Heart right ventricle (tissue), 16 donors: ENCODE measurements around the gene C3orf18. TPM values are rescaled to one million over a fixed set of nuclear protein-coding genes. Genes with fewer than 3 reads are reported as not detected.
A peak's percentile ranks its signal among the peaks of the same experiment; 100 is the strongest.

Experiments
- ATAC-seq, 8 donors: fragments of 200-7000 bp; cut with Tn5 transposase; one replicate each; pipeline ENCODE4 v1.9.1; 2020; ENCODE audit warnings: mild to moderate bottlenecking in 8 of 8, moderate library complexity in 8 of 8, moderate number of reproducible peaks in 1 of 8
- DNase-seq, 2 donors: peaks; one replicate each; pipeline ENCODE4 v3.0.0-alpha.2; 2020
- H3K27ac ChIP-seq, 10 donors: fragments of 200-600 bp; sonication (generic) in 2 of 10; one replicate each; pipeline versions ENCODE4 v1.5.0 to v1.8.0; 2020 to 2022; ENCODE audit warnings: mild to moderate bottlenecking in 3 of 10
- H3K27me3 ChIP-seq, 7 donors: fragments of 200-600 bp; one replicate each; pipeline ENCODE4 v1.8.0; 2021 to 2022; ENCODE audit warnings: mild to moderate bottlenecking in 2 of 7
- H3K36me3 ChIP-seq, 9 donors: fragments of 200-600 bp; sonication (generic) in 1 of 9; one replicate each; pipeline versions ENCODE4 v1.5.0 to v1.8.0; 2020 to 2022; ENCODE audit warnings: mild to moderate bottlenecking in 2 of 9
- H3K4me1 ChIP-seq, 9 donors: fragments of 200-600 bp; sonication (generic) in 1 of 9; one replicate each; pipeline versions ENCODE4 v1.5.0 to v1.8.0; 2020 to 2022; ENCODE audit warnings: mild to moderate bottlenecking in 4 of 9
- H3K4me3 ChIP-seq, 10 donors: fragments of 200-600 bp; sonication (generic) in 2 of 10; one replicate each; pipeline versions ENCODE4 v1.5.0 to v1.8.0; 2020 to 2022; ENCODE audit warnings: mild to moderate bottlenecking in 7 of 10, moderate library complexity in 2 of 10
- H3K9me3 ChIP-seq, 11 donors: fragments of 200-600 bp in 10 of 11; sonication (generic) in 2 of 11; one replicate each; pipeline versions ENCODE4 v1.5.0 to v1.8.0; 2013 to 2022; ENCODE audit warnings: mild to moderate bottlenecking in 2 of 11, control low read depth in 1 of 11, moderate library complexity in 1 of 11
- WGBS, 2 donors: extraction: QIAGEN DNeasy Blood & Tissue Kit; methylation state at CpG; one replicate each; pipeline ENCODE4 v1.1.7; 2013; ENCODE audit warnings: inconsistent platforms in 1 of 2; 5-methylcytosine and 5-hydroxymethylcytosine counted together
- intact Hi-C, 10 donors: fragments of 100-400 bp; cut with DNase I; formaldehyde crosslinking; loops; one replicate each; pipeline versions ENCODE4 v1.11.1 to v1.14.2; 2022
- polyA plus RNA-seq, 2 donors: library from polyadenylated mRNA; stranded (reverse); fragments of 200-250 nt; gene quantifications; one replicate each; pipeline ENCODE4 v1.2.3, GENCODE V29; 2013
- total RNA-seq, 10 donors: library from RNA; stranded (reverse); fragmentation: NEBNext Ultra II Directional in 3 of 10; extraction: Animal tissue kit (Norgen Biotek cat#: 25700) in 3 of 10; gene quantifications; one replicate each; pipeline versions ENCODE4 v1.2.1 to v1.2.4, GENCODE V29; 2021 to 2023
- TF ChIP-seq, protein P1 (sequence below), 9 donors: fragments of 200-600 bp; sonication (generic) in 2 of 9; IDR thresholded peaks; one replicate each; pipeline versions ENCODE4 v1.5.0 to v1.8.0; 2021 to 2022; ENCODE audit warnings: antibody characterized with exemption in 9 of 9, mild to moderate bottlenecking in 5 of 9, moderate library complexity in 1 of 9
- donor health status: Arrhythmogenic right ventricular cardiomyopathy.
- donor health status: ischemic (EF 13 %, LVEDD 7.1; RV severe dilation, severe dysfunction).
- donor health status: healthy with polysubstance abuse.
- donor health status: DM: no; HTN: yes; CAD: no.
- donor health status: DM: no; HTN: no; CAD: no.
- donor health status: ischemic (EF 25% LVEDD 6.9; RV normal size, moderate dysfunction).
- donor health status: ischemic (EF 25% LVEDD 5.7; RV mildly dilated, moderate dysfunction).
- donor health status: healthy.
- donor health status: DM: yes; HTN: yes; CAD: no.
- donor health status: Ischemic cardiomyopathy.
- donor health status: ischemic (EF 35%, LVEDD 5.7; RV mildly dilated, moderate dysfunction).
- donor health status: nonischemic (EF 11% LVEDD 7.7; RV severe dilation, severe dysfunction).
- donor health status: DM: yes; HTN: yes; CAD: no.
- donor health status: PGD.
- donor health status: ischemic (EF 29% LVEDD 5.4; RV normal size, mild dysfunction).
- donor health status: nonischemic (EF 23%, LVEDD 6.1; RV moderate dilation, normal function).

C3orf18 gene
- total and polyA plus RNA-seq, 12 donors, result 19.9 to 49.9 (median 41.1) TPM

DNA sequence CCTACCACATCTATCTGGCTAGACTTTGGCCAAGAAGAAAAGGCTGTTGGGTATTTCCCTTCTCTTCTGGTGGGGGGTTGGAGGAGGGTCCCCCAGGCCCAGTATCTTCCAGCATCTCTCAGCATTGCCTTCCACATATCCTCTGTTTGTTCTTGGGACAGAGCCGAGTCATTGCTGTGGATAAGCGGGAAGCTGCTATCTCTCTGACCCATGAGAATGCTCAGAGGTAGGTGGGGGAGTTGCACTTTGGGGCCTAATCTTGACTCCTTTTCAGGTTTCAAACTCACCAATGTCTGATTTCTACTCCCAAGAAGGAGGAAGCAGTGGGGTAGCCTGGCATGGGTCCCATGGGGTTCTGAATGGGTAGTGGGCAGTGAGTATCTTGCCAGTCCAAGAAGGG lies 9.8 kb upstream of the C3orf18 start:
- no peak overlapping the region for H3K4me3 ChIP-seq
- H3K36me3 ChIP-seq, result peaks cover 0 to 89% (median 0%) of the 10 kb centered on the region in 9 donors
- 95 to 100% methylated on average over 2 of the region's 2 CpGs for WGBS, 2 donors
- H3K27ac ChIP-seq, result no peak overlapping the region
- no peaks in the 10 kb centered on the region for H3K9me3 ChIP-seq
- ATAC-seq (no peak), DNase-seq (no peak)
- TF ChIP-seq, protein P1, sequence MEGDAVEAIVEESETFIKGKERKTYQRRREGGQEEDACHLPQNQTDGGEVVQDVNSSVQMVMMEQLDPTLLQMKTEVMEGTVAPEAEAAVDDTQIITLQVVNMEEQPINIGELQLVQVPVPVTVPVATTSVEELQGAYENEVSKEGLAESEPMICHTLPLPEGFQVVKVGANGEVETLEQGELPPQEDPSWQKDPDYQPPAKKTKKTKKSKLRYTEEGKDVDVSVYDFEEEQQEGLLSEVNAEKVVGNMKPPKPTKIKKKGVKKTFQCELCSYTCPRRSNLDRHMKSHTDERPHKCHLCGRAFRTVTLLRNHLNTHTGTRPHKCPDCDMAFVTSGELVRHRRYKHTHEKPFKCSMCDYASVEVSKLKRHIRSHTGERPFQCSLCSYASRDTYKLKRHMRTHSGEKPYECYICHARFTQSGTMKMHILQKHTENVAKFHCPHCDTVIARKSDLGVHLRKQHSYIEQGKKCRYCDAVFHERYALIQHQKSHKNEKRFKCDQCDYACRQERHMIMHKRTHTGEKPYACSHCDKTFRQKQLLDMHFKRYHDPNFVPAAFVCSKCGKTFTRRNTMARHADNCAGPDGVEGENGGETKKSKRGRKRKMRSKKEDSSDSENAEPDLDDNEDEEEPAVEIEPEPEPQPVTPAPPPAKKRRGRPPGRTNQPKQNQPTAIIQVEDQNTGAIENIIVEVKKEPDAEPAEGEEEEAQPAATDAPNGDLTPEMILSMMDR (IDR thresholded peaks at IDR 0.05), result no peak
- H3K27me3 ChIP-seq, result no peaks in the 10 kb centered on the region
- intact Hi-C loops, result loop anchor here in 3 of 10 donors (10.0 kb wide), 2 partner anchors 97 to 807 kb away; partner anchors contain the start of genes MANF (in 2 of the 3) and DOCK3 (in 1 of the 3)
- H3K4me1 ChIP-seq, result peaks cover 3 to 33% (median 21%) of the 10 kb centered on the region in 9 donors

DNA sequence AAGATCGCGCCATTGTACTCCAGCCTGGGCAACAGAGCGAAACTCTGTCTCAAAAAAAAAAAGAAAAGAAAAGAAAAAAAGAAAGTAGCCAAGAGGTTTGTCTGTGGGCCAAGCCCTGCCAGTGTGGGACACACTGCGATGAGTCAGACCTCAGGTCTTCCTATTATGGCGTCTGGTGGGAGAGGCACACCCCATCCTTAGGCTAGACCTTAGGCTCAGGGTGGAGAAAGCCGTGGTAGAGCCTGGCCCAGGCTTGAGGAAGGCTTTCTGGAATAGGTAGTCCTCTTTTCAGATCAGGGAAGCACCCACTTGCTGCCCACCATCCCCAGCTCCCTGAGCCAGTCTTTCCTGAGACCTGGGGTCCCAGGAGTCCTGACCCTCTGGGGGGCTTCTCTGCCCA lies 7.8 kb upstream of the C3orf18 start:
- no peaks in the 10 kb centered on the region for H3K27me3 ChIP-seq
- peaks cover 0 to 79% (median 0%) of the 10 kb centered on the region in 9 donors for H3K36me3 ChIP-seq
- DNase-seq, result no peak
- peak overlapping the region in 1 of 10 donors; percentile 73 for H3K27ac ChIP-seq
- ATAC-seq, result no peak
- no peak overlapping the region for H3K4me3 ChIP-seq
- H3K9me3 ChIP-seq, result no peaks in the 10 kb centered on the region
- intact Hi-C loops, result loop anchor here in 3 of 10 donors (10.0 kb wide), 2 partner anchors 99 to 809 kb away; partner anchors contain the start of genes MANF (in 2 of the 3) and DOCK3 (in 1 of the 3)
- TF ChIP-seq, protein P1 (IDR thresholded peaks at IDR 0.05), result no peak
- WGBS, 2 donors, result 92 to 99% methylated on average over 6 of the region's 6 CpGs
- peaks cover under 1 to 45% (median 18%) of the 10 kb centered on the region in 9 donors for H3K4me1 ChIP-seq

DNA sequence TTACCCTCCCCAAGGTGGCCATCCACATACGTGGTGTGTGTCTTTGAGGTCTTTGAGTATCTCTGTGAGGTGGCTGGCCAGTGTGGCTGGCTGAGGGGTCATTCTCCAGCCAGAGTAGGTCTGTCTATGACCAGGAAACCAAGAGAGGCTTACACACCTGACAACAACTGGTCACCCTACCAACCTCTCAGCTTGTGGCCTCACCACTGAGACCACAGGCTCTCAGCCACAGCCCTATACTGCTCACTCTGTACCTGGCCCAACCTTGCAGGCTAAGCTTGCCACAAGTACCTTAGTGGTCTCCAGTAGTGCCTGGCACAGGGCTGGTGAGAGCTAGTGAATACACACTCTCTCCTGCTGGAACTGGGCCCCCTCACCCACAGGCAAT lies 6.9 kb upstream of the C3orf18 start:
- Histone ChIP-seq H3K27ac (peak overlapping the region in 1 of 10 donors; percentile 73), H3K36me3 (peaks cover 0 to 70% (median 0%) of the 10 kb centered on the region in 9 donors), H3K9me3 (no peaks in the 10 kb centered on the region), H3K4me3 (no peak overlapping the region), H3K4me1 (peaks cover 6 to 53% (median 25%) of the 10 kb centered on the region in 9 donors), H3K27me3 (no peaks in the 10 kb centered on the region)
- ATAC-seq (no peak), DNase-seq (no peak)
- TF ChIP-seq, protein P1 (IDR thresholded peaks at IDR 0.05), result no peak
- 84 to 96% methylated on average over 1 of the region's 1 CpG for WGBS, 2 donors
- intact Hi-C loops, result loop anchor here in 3 of 10 donors (5.0 to 10.0 kb wide), 3 partner anchors 100 to 810 kb away; partner anchors contain the start of genes MANF (in 2 of the 3) and DOCK3 (in 1 of the 3)

DNA sequence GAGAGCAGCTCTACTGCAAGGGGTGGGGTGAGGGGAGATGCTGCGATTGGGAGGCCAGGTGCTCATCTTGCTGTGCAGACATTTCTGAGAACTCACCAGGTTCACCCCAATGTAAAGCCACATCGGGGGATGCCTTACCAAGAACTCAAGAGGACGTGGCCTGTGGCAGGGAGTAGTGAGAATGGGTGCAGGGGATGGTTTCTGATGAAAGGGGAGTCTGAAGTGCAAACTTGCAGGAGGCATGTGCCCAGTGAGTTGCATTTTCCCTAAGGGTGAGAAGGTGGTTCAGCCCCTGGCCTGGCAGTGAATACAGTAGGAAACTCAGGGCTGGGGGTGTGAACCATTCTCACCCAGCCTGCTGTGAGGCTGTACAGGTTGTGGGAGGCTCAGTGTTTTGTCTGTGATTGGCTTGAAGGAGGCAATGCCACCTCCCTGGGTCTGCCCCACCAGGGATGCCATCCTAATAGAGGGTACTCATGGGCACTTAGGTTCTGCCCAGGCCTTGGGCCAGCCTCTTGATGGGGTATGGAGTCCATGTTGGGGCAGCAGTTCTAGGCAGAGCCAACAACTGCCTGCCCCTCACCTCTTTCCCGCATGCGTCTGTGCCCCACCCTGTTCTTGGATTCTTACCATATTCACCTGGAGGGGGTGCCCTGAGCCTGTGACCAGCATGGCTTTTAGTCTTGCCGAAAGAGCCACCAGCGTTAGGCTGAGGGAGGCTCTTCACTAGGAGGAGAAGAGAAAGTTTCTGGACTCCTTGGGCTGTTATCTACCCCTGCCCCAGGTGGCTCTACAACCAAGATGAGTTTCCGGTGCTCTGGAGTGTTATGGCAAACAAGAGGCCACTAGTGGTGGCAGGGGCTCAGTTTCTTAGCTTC lies 6.3 kb upstream of the C3orf18 start:
- peak overlapping the region in 1 of 10 donors; percentile 73 for H3K27ac ChIP-seq
- H3K9me3 ChIP-seq, result no peaks in the 10 kb centered on the region
- TF ChIP-seq, protein P1 (IDR thresholded peaks at IDR 0.05), result no peak
- H3K27me3 ChIP-seq, result no peaks in the 10 kb centered on the region
- H3K4me3 ChIP-seq, result no peak overlapping the region
- DNase-seq (no peak), ATAC-seq (no peak)
- peaks cover 0 to 65% (median 0%) of the 10 kb centered on the region in 9 donors for H3K36me3 ChIP-seq
- peaks cover 6 to 54% (median 25%) of the 10 kb centered on the region in 9 donors for H3K4me1 ChIP-seq
- 88 to 89% methylated on average over 8 of the region's 8 CpGs for WGBS, 2 donors
- intact Hi-C loops, result loop anchor here in 6 of 10 donors (2.0 to 10.0 kb wide), 4 partner anchors 41 to 811 kb away; partner anchors contain the start of genes MANF (in 2 of the 6) and DOCK3 (in 1 of the 6)
